ENCODE results near the gene PDCD4. TPM values are rescaled to one million over a fixed set of nuclear protein-coding genes. Genes with fewer than 3 reads are reported as not detected.

PDCD4 gene
- total and polyA plus RNA-seq, 2 donors (not counting 3 experiments of a cell fraction or from before 2014, with no cell fraction given) = 14.4 to 47.9 TPM

- Histone ChIP-seq H4K20me1 (replicated peaks; ENCODE audit: control insufficient read depth, extremely low read depth, insufficient read depth, low read length) (no peaks in the 10 kb centered on the region), H3K4me2 (ENCODE audit: insufficient read depth, low read length) (no peak overlapping the region), H3K9me1 (replicated peaks; ENCODE audit: control insufficient read depth, extremely low read depth, insufficient read depth, low read length) (no peaks in the 10 kb centered on the region), H3K4me3 (replicated peaks in 1 of 3; ENCODE audit: insufficient read depth in 1 of 3, low read depth in 1 of 3, low read length in 3 of 3) (no peak overlapping the region), H3K27me3 (ENCODE audit: control insufficient read depth in 2 of 2, insufficient read depth in 2 of 2, low read length in 2 of 2) (peaks cover 4 to 5% of the 10 kb centered on the region in 2 experiments), H3K79me2 (ENCODE audit: control insufficient read depth, insufficient read depth, low read length) (no peaks in the 10 kb centered on the region), H3K9ac (replicated peaks; ENCODE audit: extremely low read depth, insufficient read depth, low read length) (no peak overlapping the region), H2AFZ (ENCODE audit: low read depth, low read length) (no peak overlapping the region), H3K36me3 (ENCODE audit: control insufficient read depth in 2 of 2, extremely low read depth in 1 of 2, insufficient read depth in 2 of 2, low read length in 2 of 2) (no peaks in the 10 kb centered on the region), H3K4me1 (ENCODE audit: control insufficient read depth, extremely low read depth, insufficient read depth, low read length) (no peaks in the 10 kb centered on the region), H3K9me3 (replicated peaks; ENCODE audit: control insufficient read depth, insufficient read depth, low read length) (no peaks in the 10 kb centered on the region), H3K27ac (ENCODE audit: insufficient read depth, low read depth, low read length) (no peak overlapping the region)
- FAIRE-seq (no peak), DNase-seq (ENCODE audit: low read depth, low spot score) (no peak)
- dilution Hi-C loops (cut with MboI; ENCODE audit: extremely low pct_ligation_motif_present, low sequenced_read_pairs) (no loop called here), intact Hi-C loops (cut with micrococcal nuclease) (no loop called here)
- TF ChIP-seq CTCF (IDR thresholded peaks at IDR 0.05; ENCODE audit: extremely low read depth in 1 of 2, insufficient read depth in 1 of 2, low read depth in 1 of 2, low read length in 2 of 2) (no peak), MAX (IDR thresholded peaks at IDR 0.05; ENCODE audit: insufficient read depth, insufficient read length) (no peak), GATA2 (IDR thresholded peaks at IDR 0.05; ENCODE audit: insufficient read depth, insufficient read length, low read depth, low read length) (no peak), JUN (IDR thresholded peaks at IDR 0.05; ENCODE audit: borderline replicate concordance, insufficient read depth, insufficient read length, low read depth) (no peak), FOS (IDR thresholded peaks at IDR 0.05; ENCODE audit: borderline replicate concordance, insufficient read depth, low read length) (no peak), POLR2AphosphoS5 (IDR thresholded peaks at IDR 0.05; ENCODE audit: insufficient read depth, low read depth, low read length) (no peak), MYC (IDR thresholded peaks at IDR 0.05; ENCODE audit: low read depth, low read length) (no peak), POLR2A (IDR thresholded peaks at IDR 0.05; ENCODE audit: low read depth, low read length) (no peak), EZH2 (IDR thresholded peaks at IDR 0.05; ENCODE audit: borderline replicate concordance, low read depth, low read length, severe bottlenecking) (no peak)
- no TSS peak for BruUV-seq (replicated peaks)
- POLR2A ChIA-PET = no interaction called here
- CTCF ChIA-PET = interaction anchor here (1.6 kb wide), 1 partner anchor 76 kb away, joined by 5 read pairs; no protein-coding TSS in a partner anchor
These were observed 48.9 kb upstream of the PDCD4 start for GRCh38 chr10:110822712-110823311.

All from endothelial cell of umbilical vein (primary cell).